ENCODE data around the gene IQSEC3. TPM values are rescaled to one million over a fixed set of nuclear protein-coding genes. Genes with fewer than 3 reads are reported as not detected.

Gene IQSEC3
- total and polyA plus RNA-seq, 2 of the 13 experiments (the other 11 are each of a cell fraction or from before 2014, with no cell fraction given) = not detected

DNA sequence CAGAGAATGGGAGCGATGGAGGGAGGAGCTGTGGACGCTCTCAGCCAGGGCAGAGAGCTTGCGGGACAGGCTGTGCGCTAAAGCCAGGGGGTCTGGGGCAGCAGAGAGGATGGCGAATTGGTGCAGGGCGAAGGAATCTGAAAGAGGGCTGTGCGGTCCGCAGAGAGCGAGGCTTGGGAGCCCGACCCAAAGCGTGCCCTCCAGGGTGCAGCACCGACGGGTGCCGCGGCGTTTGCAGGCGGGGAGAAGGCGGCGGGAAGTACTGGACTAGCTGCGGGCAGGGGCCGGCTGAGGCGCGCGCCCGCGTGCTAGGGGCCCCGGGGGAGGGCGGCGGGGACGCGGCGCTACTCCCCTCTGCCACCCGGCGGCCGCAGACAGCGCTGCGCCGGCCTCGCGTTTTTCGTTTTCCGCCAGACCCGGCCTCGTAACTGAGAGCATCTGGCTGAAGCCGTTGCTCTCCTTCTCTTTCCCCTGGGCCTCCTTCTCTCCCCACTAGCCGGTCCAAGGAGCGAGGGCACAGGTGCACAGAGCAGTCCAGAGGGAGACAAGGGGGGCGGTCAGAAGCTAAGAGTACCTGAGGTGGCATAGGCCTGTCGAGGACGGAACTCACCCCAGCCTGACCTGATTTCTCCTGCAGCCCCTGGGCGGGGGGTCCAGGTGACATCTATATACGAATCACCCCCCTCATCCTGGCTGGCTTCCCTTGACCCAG, 122.5 kb downstream of the IQSEC3 start (continued):
- TF ChIP-seq, protein P1, sequence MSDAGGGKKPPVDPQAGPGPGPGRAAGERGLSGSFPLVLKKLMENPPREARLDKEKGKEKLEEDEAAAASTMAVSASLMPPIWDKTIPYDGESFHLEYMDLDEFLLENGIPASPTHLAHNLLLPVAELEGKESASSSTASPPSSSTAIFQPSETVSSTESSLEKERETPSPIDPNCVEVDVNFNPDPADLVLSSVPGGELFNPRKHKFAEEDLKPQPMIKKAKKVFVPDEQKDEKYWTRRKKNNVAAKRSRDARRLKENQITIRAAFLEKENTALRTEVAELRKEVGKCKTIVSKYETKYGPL (CRISPR knock-in tag; IDR thresholded peaks at IDR 0.05) = no peak
- 0 out of 2 replicates have a peak, but pooled peaks have one; percentile 35 for TF ChIP-seq ZNF160 (CRISPR knock-in tag; IDR thresholded peaks at IDR 0.05)
- TF ChIP-seq ZBTB38 (CRISPR knock-in tag; IDR thresholded peaks at IDR 0.05) = peak; percentile 25; the same call in 1 of the 2 replicates
- TF ChIP-seq SALL1 (CRISPR knock-in tag; IDR thresholded peaks at IDR 0.05) = peak; percentile 24; the same call in 1 of the 2 replicates
- TF ChIP-seq, protein P2, sequence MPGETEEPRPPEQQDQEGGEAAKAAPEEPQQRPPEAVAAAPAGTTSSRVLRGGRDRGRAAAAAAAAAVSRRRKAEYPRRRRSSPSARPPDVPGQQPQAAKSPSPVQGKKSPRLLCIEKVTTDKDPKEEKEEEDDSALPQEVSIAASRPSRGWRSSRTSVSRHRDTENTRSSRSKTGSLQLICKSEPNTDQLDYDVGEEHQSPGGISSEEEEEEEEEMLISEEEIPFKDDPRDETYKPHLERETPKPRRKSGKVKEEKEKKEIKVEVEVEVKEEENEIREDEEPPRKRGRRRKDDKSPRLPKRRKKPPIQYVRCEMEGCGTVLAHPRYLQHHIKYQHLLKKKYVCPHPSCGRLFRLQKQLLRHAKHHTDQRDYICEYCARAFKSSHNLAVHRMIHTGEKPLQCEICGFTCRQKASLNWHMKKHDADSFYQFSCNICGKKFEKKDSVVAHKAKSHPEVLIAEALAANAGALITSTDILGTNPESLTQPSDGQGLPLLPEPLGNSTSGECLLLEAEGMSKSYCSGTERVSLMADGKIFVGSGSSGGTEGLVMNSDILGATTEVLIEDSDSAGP (CRISPR knock-in tag; IDR thresholded peaks at IDR 0.05; ENCODE audit: borderline replicate concordance) = 0 out of 2 replicates have a peak, but pooled peaks have one; percentile 35
- 0 out of 2 replicates have a peak, but pooled peaks have one; percentile 34 for TF ChIP-seq MEIS2 (CRISPR knock-in tag; IDR thresholded peaks at IDR 0.05)
- no peak for TF ChIP-seq ZNF431 (CRISPR knock-in tag; IDR thresholded peaks at IDR 0.05; ENCODE audit: borderline replicate concordance, low read depth)
- TF ChIP-seq ZFY (CRISPR knock-in tag; IDR thresholded peaks at IDR 0.05) = peak; percentile 30; the same call in 1 of the 2 replicates
- no peak for TF ChIP-seq LCORL (IDR thresholded peaks at IDR 0.05)
- TF ChIP-seq LCORL (CRISPR knock-in tag; IDR thresholded peaks at IDR 0.05) = peak; percentile 31; the same call in 1 of the 2 replicates
- TF ChIP-seq, protein P3, sequence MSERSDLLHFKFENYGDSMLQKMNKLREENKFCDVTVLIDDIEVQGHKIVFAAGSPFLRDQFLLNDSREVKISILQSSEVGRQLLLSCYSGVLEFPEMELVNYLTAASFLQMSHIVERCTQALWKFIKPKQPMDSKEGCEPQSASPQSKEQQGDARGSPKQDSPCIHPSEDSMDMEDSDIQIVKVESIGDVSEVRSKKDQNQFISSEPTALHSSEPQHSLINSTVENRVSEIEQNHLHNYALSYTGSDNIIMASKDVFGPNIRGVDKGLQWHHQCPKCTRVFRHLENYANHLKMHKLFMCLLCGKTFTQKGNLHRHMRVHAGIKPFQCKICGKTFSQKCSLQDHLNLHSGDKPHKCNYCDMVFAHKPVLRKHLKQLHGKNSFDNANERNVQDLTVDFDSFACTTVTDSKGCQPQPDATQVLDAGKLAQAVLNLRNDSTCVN (CRISPR knock-in tag; IDR thresholded peaks at IDR 0.05; ENCODE audit: borderline replicate concordance) = no peak
- TF ChIP-seq MAZ (IDR thresholded peaks at IDR 0.05; ENCODE audit: borderline replicate concordance, low read depth, low read length) = peak; percentile 31; the same call in 1 of the 2 replicates
- TF ChIP-seq MAZ (CRISPR knock-in tag; IDR thresholded peaks at IDR 0.05; ENCODE audit: low read depth) = 0 out of 2 replicates have a peak, but pooled peaks have one; percentile 34
- TF ChIP-seq MBD4 (IDR thresholded peaks at IDR 0.05; ENCODE audit: borderline replicate concordance, low read length) = no peak
- peak; percentile 51; the same call in 1 of the 2 replicates for TF ChIP-seq ZMYM4 (CRISPR knock-in tag; IDR thresholded peaks at IDR 0.05)
- TF ChIP-seq ZSCAN30 (CRISPR knock-in tag; IDR thresholded peaks at IDR 0.05) = no peak
- TF ChIP-seq ATF7-NPFF (CRISPR knock-in tag; IDR thresholded peaks at IDR 0.05; ENCODE audit: low read depth) = 0 out of 2 replicates have a peak, but pooled peaks have one; percentile 53
- TF ChIP-seq, protein P4, sequence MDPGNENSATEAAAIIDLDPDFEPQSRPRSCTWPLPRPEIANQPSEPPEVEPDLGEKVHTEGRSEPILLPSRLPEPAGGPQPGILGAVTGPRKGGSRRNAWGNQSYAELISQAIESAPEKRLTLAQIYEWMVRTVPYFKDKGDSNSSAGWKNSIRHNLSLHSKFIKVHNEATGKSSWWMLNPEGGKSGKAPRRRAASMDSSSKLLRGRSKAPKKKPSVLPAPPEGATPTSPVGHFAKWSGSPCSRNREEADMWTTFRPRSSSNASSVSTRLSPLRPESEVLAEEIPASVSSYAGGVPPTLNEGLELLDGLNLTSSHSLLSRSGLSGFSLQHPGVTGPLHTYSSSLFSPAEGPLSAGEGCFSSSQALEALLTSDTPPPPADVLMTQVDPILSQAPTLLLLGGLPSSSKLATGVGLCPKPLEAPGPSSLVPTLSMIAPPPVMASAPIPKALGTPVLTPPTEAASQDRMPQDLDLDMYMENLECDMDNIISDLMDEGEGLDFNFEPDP (CRISPR knock-in tag; conservative IDR thresholded peaks at IDR 0.05) = 0 out of 2 replicates have a peak, but pooled peaks have one; percentile 80
- TF ChIP-seq RARG (CRISPR knock-in tag; IDR thresholded peaks at IDR 0.05; ENCODE audit: low read depth) = no peak
- peak; percentile 49 for TF ChIP-seq SKI (IDR thresholded peaks at IDR 0.05; ENCODE audit: partially characterized antibody)
- TF ChIP-seq ZNF331 (CRISPR knock-in tag; IDR thresholded peaks at IDR 0.05) = 0 out of 2 replicates have a peak, but pooled peaks have one; percentile 30
